HG03378 (cell line): Measurements from ENCODE around the gene ZFR2.
"Not testable (repeated sequence)": the region's sequence is repeated elsewhere in the genome, so short reads cannot be mapped to it uniquely, and the experiment has no call there.

Experiments
- ATAC-seq: cut with Tn5 transposase; IDR thresholded peaks from one replicate; pipeline ENCODE4 v1.9.1; 2021; ENCODE audit warnings: mild to moderate bottlenecking, moderate library complexity; ENCODE audit not compliant: unreplicated experiment

Gene ZFR2

DNA sequence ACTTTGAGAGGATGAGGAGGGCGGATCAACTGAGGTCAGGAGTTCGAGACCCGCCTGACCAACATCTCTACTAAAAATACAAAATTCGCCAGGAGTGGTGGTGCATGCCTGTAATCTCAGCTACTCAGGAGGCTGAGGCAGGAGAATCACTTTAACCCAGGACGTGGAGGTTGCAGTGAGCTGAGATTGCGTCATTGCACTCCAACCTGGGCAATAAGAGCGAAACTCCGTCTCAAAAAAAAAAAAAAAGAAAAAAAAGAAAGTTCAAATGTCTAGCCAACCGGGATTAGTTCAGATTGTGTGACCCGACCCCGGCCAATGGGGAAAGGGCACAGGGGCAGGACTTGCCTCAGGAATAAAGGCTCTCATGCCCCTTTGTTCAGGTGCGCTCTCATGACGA, 5.9 kb upstream of the ZFR2 start:
- not testable (repeated sequence) for ATAC-seq

DNA sequence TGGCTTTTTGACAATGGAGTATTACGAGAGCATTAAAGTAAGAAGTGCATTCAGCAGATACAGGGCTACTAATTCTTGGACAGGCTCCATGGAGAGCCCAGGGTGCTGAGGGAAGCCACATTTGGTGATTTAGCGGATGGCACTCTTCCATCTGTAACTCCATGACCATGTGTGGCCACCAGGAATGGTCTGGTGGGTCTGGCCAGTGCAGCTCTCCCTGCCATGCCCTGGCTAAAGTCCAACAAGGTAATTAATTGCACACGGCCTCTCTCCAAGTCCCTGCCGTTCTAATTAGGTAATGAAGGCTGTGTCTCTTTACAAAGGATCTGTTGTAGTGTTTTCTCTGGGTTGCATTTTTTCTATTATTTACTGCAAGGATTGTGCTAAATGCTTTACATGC, 4.3 kb upstream of the ZFR2 start:
- no peak for ATAC-seq

DNA sequence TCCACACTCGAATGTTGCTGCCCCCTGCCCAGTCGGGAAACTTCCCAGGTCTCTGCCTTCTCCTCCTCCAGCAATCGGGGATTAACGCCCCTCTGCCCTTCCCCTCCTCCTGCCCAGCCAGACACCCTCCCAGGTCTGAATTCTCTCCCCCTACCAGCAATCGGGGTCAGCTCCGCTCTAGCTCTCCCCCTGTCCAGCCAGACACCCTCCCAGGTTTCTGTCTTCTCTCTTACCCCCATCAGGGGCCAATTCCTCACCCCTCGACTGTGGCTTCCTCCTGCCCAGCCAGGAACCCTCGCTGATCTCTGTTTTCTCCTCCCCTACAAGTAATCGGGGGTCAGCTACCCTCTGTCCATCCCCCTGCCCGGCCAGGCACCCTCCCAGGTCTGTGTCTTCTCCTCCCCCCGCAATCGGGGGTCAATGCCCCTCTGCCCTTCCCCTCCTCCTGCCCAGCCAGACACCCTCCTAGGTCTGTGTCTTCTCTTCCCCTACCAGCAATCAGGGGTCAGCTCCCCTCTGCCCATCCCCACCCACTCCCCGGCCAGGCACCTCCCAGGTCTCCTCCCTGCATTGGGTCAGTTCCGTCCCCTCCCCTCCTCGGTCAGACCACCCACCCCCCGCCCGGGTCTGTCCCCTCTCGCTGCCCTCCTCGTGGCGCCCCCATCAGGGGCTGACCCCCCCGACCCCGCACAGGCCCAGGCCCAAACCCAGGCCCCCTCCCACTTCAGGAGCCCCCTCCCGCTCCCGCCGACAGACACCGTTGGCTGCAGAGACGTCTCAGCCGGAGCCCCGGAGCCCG, 668 bp downstream of the ZFR2 start:
- ATAC-seq = no peak

DNA sequence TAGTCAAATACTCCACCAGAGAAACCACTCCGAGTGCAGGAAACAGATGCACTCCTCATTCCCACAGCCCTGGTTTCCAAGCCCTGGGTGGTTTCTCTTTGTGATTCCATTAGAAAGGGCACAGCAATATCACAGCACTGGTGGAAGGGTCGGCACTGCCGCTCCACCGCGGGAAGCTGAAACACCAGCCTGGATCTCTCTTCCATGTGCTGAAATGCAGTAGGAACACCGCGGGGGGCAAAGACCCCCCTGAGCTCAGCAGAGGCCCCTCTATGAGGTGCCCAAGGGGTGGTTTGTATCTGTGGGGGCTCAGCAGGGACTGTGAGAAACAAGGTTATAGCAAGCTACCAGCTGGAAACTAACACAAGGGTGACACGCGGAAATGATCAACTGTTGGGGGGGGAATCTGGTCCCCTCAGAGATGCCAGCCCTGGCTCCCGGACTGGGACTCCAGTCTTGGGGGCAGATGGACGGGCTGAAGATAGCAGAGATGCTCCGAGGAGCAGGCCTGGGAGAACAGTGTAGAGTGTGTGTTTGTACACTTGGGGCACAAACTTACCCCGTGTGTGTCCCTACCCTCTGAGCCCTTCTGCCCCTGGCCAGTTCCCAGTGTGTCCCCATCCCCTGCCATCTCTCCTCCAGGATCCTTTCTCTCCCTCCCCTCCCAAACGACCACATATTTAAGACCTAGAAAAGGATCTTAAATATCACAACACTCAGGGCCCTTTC, 1.8 kb downstream of the ZFR2 start:
- no peak for ATAC-seq

DNA sequence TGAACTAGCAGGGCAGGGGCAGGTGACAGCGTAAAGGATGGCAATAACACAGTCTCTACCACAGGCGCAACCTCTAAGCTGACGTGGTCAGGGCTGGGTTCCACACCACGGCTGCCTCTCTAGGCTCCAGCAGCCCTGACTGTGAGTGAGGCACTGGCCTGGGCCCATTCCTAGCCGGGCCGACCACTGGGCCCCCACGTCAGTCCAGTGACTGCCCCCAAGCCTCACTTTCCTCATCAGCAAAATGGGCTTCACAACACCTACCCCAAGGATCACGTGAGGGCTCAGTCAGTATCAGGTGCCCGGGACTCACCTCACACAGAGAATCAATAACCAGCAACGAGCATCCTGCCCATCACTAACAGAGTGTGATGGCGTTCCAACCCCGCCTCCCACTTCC, 5.2 kb downstream of the ZFR2 start:
- no peak for ATAC-seq

DNA sequence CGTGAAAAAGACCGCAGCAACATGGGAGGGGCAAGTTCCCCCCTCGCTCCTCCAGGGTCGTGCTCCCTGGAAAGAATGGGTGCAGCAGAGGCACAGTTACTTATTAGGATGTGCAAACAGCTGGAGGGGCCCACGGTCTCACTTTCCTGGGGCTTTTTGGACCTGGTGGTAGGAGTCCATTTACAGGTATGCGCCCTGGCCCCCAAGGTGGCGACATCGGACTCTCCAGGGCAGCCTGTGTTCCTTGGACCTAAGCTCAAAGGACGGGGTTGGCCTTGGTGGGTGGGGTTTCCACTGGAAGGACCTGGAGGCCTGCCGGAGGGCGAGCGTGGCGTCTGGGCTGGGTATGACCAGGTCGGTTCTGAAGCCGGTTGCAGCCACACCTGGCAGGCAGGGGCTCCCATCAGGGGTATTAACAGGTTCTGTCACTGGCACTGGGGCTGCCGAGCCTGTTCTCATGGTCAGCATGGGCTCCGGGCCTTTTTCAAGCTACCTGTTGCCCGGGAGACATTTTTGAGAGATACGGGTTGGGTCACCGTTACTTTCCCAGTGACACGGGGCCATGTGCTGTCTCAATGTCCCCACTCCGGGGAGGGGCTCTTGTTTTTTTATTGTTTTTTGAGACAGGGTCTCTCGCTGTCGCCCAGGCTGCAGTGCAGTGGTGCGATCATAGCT, 5.9 kb downstream of the ZFR2 start:
- no peak for ATAC-seq

DNA sequence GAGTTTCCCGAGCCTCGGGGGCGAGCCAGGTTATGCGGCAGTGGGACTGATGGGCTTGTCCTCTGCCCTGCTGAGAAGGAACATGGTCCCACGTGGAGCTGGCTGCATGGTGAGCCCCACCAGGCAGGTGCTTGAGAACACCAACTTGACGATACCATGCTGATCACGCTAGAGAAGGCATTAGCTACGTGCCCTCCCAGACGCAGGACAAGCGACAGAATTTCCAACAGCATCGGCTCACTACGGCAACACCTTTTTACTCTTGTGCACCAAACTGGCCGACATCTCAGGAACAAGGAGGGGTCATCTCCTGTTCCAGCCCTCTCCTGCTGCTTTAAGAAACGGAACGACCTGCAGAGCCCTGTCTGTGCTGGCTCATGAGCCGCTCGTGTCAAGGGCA, 8.3 kb downstream of the ZFR2 start:
- ATAC-seq = no peak

DNA sequence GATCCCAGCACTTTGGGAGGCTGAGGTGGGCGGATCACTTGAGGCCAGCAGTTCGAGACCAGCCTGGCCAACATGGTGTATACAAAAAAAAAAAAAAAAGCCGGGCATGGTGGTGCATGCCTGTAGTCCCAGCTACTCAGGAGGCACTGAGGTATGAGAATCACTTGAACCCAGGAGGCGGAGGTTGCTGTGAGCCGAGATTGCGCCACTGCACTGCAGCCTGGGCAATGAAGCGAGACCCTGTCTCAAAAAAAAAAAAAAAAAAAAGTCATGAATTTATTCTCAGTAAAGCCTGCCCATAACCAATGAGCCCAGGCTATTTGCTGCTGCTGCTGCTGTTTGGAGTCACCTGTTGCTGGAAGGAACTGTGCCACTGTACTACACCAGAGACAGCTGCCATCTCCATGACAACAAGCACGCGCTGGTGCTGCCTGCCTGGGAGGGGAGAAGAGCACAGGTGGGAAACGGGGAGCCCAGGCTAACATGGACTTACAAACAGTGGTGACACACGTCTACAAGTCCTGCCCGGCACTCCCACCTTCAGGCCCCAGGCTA, 11.3 kb downstream of the ZFR2 start:
- ATAC-seq = no peak

DNA sequence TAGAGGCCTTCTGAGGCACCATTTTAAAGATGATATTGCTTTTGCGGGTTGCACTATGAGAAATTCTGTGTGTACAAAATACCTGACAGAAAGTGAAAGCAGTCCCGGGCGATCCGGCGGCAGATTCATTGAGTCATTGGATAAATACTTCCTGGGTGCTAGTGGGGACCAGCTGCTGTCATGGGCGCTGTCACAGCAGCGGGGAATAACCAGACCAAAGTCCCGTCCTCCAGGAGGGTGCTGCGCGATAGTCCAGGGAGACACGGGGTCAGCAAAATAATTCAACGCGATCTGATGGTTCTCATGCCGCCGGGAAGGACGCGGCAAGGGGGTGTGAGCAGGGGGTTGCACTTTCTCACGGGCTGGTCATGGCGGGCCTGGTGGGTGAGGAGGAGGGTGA, 13.5 kb downstream of the ZFR2 start:
- ATAC-seq = no peak

DNA sequence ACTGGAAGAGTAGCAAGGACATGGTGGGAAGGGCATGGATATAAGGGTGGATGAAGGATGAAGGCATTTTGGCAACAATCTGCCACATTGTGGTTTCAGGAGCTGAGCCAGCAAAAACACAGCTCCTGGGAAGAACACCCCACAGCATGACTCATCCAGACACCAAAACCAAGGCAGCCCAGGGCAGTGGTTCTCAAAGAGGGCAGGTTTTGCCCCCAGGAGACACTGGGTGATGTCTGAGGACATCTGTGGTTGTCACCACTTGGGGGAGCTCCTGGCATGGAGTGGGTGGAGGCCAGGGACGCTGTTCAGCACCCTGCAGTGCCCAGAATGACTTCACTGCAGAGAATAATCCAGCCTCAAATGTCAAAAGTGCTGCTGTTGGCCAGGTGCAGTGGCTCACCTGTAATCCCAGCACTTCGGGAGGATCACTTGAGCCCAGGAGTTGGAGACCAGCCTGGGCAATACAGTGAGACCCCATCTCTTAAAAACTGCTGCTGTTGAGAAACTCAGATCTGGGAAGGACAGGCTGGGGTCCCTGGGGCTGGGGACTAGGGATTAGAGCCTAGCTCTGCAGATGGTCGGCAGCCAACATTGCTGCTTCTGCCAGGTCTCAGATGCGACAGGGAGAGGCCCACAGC, 16.1 kb downstream of the ZFR2 start:
- no peak for ATAC-seq

DNA sequence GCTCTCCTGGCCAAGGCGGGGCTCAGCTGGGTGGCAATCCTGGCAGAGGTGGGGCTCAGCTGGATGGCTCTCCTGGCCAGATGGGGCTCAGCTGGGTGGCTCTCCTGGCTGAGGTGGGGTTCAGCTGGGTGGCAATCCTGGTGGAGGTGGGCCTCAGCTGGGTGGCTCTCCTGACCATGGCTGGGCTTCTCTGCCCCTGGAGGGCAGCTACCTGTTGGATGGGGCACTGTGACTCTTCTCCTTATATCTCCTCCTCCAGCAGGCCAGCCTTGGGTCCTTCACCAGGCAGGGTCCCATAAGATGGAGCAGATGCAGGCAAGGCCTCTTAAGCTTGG, 16.7 kb downstream of the ZFR2 start:
- no peak for ATAC-seq

DNA sequence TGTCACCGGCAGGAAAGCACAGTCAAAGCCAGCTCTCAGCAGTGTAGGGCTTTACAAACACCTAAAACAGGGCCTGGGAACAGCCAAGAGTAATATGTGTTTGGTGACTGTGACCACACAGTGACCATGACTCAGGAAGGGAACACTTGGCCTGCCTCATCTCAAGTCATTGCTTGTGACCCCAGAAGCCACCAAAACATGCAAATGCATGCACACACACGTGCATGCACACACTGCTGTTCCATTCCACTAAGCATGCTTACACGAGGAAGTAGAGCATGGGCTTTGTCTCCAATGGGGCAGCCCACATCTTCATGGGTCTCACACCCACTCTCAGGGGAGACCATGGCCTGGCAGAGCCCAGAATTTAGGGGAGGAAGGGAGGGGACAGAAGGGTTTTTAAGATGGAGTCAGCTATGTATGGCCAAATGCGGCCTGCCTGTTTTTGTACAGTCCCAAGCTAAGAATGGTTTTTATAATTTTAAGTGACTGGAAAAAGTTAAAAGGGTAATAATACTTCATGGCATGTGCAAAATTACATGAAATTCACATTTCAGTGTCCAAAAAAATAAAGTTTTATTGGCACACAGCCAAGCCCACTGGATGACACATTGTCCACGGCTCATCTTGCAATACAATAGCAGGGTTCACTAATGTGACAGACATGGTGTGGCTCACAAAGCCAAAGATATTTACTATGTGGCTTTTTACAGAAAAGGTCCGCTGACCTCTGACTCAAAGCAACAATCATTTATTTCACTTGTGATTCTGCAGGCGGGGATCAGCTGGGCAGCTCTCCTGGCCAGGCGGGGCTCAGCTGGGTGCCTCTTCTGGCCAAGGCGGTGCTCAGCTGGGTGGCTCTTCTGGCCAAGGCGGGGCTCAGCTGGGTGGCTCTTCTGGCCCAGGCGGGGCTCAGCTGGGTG, 17.3 kb downstream of the ZFR2 start:
- ATAC-seq = no peak

DNA sequence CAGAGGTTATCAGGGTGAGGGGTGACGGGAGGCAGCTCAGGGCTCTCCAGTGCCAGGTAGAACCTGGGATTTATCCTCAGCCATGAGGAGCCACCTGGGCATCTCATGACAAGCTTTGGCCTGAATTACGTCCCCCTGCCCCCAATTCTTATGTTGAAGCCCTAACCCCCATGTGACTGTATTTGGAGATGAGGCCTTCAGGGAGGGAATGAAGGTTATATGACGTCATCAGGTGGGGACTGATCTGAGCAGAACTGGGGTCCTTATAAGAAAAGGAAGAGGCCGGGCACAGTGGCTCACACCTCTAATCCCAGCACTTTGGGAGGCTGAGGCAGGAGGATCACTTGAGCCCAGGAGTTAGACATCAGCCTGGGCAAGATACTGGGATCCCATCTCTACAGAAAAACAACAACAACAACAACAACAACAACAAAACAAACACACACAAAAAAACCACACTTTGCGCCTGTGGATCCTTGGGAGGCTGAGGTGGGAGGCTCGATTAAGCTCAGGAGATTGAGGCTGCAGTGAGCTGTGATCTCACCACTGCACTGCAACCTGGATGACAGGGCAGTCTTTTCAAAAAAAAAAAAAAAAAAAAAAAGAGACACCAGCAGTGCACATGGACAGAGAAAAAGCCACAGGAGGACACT, 18.4 kb downstream of the ZFR2 start:
- ATAC-seq = no peak

DNA sequence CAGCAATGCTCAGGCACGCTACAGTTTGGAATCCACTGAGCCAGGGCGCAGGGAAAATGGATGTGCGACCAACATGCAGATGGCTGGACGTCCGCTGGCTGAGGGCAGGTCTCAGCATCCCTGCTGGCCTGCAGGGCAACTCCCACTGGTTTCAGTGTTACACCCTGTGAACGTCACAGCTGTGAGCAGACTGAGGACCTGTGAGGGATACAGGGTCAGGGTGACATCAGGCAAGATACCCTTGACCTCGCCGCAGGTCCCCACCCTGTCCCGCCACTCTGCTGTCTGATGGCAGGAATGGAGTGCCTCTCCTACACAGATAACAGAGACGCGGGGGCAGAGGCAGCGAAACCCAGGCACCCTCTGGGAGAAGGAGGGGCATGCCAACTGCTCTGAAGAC, 19.1 kb downstream of the ZFR2 start:
- no peak for ATAC-seq

DNA sequence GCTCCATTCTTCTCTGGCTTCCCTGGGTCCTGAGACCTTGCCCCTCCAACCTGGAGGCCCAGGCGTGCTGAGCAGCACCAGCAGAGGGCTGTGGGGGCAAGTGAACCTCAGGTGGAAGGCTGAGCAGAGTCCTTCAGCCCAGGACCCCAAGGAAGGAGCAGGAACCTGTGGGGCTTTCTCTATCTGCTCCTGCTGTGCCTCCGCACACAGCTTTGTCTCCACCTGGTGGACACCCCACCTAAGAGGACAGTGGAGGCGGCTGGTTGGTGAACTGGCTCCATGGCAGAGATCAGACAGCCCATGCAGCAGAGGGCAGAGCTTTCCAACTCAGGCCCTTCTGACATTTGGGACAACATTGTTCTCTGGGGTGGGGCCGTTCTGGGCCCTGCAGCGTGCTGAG, 19.7 kb downstream of the ZFR2 start:
- no peak for ATAC-seq

DNA sequence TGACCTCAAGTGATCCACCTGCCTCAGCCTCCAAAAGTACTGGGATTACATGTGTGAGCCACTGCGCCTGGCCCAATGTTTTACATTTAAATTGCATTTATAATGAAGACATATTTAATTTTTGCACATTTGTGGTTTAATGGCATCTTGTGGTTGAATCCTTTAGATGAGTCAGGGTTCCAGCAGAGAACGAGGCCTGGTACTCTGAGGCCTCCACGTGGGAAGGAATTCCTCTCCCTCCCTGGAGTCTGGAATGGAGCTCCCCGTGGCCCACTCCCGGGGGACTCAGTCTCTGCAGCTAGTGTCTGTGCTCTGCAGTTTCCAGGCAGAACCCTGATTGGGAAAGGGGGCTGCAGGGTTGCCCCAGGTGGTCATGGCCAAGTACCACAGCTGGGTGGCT, 24.2 kb downstream of the ZFR2 start:
- no peak for ATAC-seq

DNA sequence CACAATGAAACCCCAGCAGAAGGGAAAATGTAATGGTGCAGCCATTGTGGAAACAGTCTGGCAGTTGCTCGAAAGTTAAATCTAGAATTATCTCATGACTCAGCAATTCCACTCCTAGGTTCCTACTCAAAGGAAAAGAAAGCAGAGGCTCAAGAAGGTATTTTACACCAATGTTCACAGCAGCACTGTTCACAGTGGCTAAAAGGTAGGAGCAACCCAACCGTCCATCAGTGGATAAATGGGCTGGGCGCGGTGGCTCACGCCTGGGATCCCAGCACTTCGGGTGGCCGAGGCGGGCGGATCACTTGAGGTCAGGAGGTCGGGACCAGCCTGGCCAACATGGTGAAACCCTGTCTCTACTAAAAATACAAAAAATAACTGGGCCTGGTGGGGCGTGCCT, 25.9 kb downstream of the ZFR2 start:
- no peak for ATAC-seq

DNA sequence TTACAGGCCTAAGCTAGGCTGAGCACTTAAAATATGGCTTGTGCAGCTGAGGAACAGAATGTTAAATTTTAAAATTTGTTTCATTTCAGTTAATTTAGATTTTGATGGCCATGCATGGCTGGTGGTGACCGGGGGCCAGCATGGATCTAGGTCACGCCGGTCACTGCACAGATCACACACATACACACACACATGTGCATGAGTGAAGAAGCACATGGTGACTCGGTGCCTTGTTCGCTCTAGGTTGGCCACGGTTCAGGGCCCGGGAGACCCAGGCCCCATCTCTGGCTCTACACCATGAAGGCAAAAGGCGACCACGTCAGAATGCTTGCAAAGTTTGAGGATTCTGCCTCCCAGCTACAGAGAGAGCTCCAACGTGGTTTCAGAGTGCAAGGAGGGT, 28.0 kb downstream of the ZFR2 start:
- ATAC-seq = no peak

DNA sequence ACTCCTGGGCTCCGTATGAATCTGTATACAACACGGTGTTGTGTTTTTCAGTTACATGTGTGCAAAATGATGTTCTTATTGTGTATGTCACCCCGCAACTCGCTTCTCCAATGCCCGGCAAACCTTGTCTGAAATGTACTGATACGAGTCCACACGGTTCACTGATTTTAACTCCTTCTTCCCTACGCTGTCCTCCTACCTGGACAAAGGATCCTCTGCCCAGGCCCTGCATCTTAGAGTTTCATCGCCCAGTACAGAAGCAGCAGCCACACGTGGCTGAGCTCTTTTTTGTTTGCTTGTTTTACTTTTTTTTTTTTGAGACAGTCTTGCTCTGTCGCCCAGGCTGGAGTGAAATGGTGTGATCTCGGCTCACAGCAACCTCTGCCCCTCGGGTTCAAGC, 28.9 kb downstream of the ZFR2 start:
- no peak for ATAC-seq

DNA sequence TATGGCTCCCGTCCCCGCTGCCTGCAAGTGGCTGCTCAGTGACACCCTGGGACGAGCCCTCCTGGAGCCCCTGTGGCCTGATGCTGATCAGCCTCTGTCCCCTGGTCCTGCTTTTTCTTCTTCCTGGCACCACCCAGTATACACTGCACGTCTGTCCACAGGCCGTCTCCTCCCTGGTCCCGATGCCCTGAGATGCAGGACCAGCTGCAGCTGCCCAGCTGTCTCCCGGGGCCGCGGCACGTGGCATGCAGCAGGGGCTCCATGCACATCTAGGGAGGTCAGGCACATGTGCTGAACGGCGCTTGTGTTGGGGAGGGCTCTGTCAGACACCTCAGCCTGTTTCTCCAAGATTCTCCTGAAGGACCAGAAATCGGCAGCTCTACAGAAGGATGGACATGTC, 30.2 kb downstream of the ZFR2 start:
- ATAC-seq = no peak
